SK-N-SH treated with all-trans-retinoic acid at 6 μM for 48 hours (cell line): ENCODE data around the gene TULP1.

Experiments
- ATAC-seq: fragments of 200-7000 bp; cut with Tn5 transposase; 3 replicates; pipeline ENCODE4 v1.9.1; 2020; ENCODE audit warnings: mild to moderate bottlenecking, moderate library complexity
- BACH2 ChIP-seq: fragments of 250-450 bp; sonication (Bioruptor Pico); IDR thresholded peaks from 2 replicates; pipeline ENCODE4 v1.9.0; 2021; ENCODE audit warnings: mild to moderate bottlenecking, borderline replicate concordance
- CSRNP3 ChIP-seq: fragments of 250-450 bp; sonication (Bioruptor Pico); IDR thresholded peaks from 2 replicates; pipeline ENCODE4 v1.5.1; 2021; ENCODE audit warnings: mild to moderate bottlenecking, moderate library complexity
- ESRRG ChIP-seq: fragments of 250-450 bp; sonication (Bioruptor Pico); IDR thresholded peaks from 2 replicates; pipeline ENCODE4 v1.6.1; 2021; ENCODE audit warnings: mild to moderate bottlenecking
- GLIS3 ChIP-seq: fragments of 250-450 bp; sonication (Bioruptor Pico); IDR thresholded peaks from 2 replicates; pipeline ENCODE4 v1.5.0; 2020; ENCODE audit warnings: mild to moderate bottlenecking, moderate library complexity
- ISL1 ChIP-seq: fragments of 250-450 bp; sonication (Bioruptor Pico); IDR thresholded peaks from 2 replicates; pipeline ENCODE4 v2.1.2; 2022; ENCODE audit warnings: mild to moderate bottlenecking, moderate library complexity
- PPARA ChIP-seq: fragments of 250-450 bp; sonication (Bioruptor Pico); IDR thresholded peaks from 2 replicates; pipeline ENCODE4 v1.5.0; 2020; ENCODE audit warnings: mild to moderate bottlenecking, borderline replicate concordance
- SNAI2 ChIP-seq: fragments of 250-450 bp; sonication (Bioruptor Pico); IDR thresholded peaks from 2 replicates; pipeline ENCODE4 v1.5.0; 2020; ENCODE audit warnings: mild to moderate bottlenecking, moderate library complexity
- TCF4 ChIP-seq: fragments of 250-450 bp; sonication (Bioruptor Pico); IDR thresholded peaks from 2 replicates; pipeline ENCODE4 v1.8.0; 2021; ENCODE audit warnings: mild to moderate bottlenecking, moderate library complexity, borderline replicate concordance
- TOX ChIP-seq: fragments of 250-450 bp; sonication (Bioruptor Pico); IDR thresholded peaks from 2 replicates; pipeline ENCODE4 v1.8.0; 2021; ENCODE audit warnings: mild to moderate bottlenecking, moderate library complexity, borderline replicate concordance
- TSHZ2 ChIP-seq: fragments of 250-450 bp; sonication (Bioruptor Pico); IDR thresholded peaks from 2 replicates; pipeline ENCODE4 v1.5.0; 2020; ENCODE audit warnings: mild to moderate bottlenecking, moderate library complexity
- ZC3H10 ChIP-seq: fragments of 250-450 bp; sonication (Bioruptor Pico); IDR thresholded peaks from 2 replicates; pipeline ENCODE4 v1.5.1; 2021; ENCODE audit warnings: mild to moderate bottlenecking, moderate library complexity
- ZFP3 ChIP-seq: fragments of 250-450 bp; sonication (Bioruptor Pico); IDR thresholded peaks from 2 replicates; pipeline ENCODE4 v1.5.0; 2020; ENCODE audit warnings: mild to moderate bottlenecking, moderate library complexity
- ZFP30 ChIP-seq: fragments of 450-650 bp; formaldehyde crosslinking; IDR thresholded peaks from 2 replicates; pipeline ENCODE4 v1.5.0; 2022; ENCODE audit warnings: mild to moderate bottlenecking, moderate library complexity
- ZNF565 ChIP-seq: fragments of 450-650 bp; formaldehyde crosslinking; conservative IDR thresholded peaks from 2 replicates; pipeline ENCODE4 v1.5.0; 2020; ENCODE audit warnings: low read depth, mild to moderate bottlenecking, moderate library complexity
- ZNF70 ChIP-seq: fragments of 450-650 bp; formaldehyde crosslinking; IDR thresholded peaks from 2 replicates; pipeline ENCODE4 v1.5.0; 2020; ENCODE audit warnings: mild to moderate bottlenecking, moderate library complexity
- TF ChIP-seq, protein P1 (sequence below): fragments of 250-450 bp; sonication (Bioruptor Pico); IDR thresholded peaks from 2 replicates; pipeline ENCODE4 v1.5.1; 2020; ENCODE audit warnings: low read depth, mild to moderate bottlenecking, moderate library complexity
- TF ChIP-seq, protein P2 (sequence below): fragments of 250-450 bp; sonication (Bioruptor Pico); IDR thresholded peaks from 2 replicates; pipeline ENCODE4 v1.8.0; 2020; ENCODE audit warnings: mild to moderate bottlenecking, moderate library complexity, borderline replicate concordance

Gene TULP1

GRCh38 chr6:35483062-35483461 lies 29.6 kb downstream of the TULP1 start (continued):
- TF ChIP-seq, protein P1, sequence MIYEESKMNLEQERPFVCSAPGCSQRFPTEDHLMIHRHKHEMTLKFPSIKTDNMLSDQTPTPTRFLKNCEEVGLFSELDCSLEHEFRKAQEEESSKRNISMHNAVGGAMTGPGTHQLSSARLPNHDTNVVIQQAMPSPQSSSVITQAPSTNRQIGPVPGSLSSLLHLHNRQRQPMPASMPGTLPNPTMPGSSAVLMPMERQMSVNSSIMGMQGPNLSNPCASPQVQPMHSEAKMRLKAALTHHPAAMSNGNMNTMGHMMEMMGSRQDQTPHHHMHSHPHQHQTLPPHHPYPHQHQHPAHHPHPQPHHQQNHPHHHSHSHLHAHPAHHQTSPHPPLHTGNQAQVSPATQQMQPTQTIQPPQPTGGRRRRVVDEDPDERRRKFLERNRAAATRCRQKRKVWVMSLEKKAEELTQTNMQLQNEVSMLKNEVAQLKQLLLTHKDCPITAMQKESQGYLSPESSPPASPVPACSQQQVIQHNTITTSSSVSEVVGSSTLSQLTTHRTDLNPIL (CRISPR knock-in tag) = no peak

- ATAC-seq = no peak
- TF ChIP-seq TOX (CRISPR knock-in tag) (no peak), CSRNP3 (no peak), TSHZ2 (CRISPR knock-in tag) (no peak), GLIS3 (CRISPR knock-in tag) (no peak), ZNF70 (CRISPR knock-in tag) (no peak)
- TF ChIP-seq, all 23 proteins: peak for 0
Observed at GRCh38 chr6:35481226-35481625, 31.5 kb downstream of the TULP1 start.

- ATAC-seq = no peak
- no peak for TF ChIP-seq ZC3H10 (CRISPR knock-in tag)
- no peak for TF ChIP-seq TCF4 (CRISPR knock-in tag)
- TF ChIP-seq ZNF70 (CRISPR knock-in tag) = no peak
- TF ChIP-seq SNAI2 (CRISPR knock-in tag) = no peak
Observed at GRCh38 chr6:35480176-35480575, 32.5 kb downstream of the TULP1 start.

GRCh38 chr6:35478259-35478658 lies 34.4 kb downstream of the TULP1 start:
- TF ChIP-seq PPARA (CRISPR knock-in tag) = no peak
- TF ChIP-seq CSRNP3 = no peak
- TF ChIP-seq, protein P2, sequence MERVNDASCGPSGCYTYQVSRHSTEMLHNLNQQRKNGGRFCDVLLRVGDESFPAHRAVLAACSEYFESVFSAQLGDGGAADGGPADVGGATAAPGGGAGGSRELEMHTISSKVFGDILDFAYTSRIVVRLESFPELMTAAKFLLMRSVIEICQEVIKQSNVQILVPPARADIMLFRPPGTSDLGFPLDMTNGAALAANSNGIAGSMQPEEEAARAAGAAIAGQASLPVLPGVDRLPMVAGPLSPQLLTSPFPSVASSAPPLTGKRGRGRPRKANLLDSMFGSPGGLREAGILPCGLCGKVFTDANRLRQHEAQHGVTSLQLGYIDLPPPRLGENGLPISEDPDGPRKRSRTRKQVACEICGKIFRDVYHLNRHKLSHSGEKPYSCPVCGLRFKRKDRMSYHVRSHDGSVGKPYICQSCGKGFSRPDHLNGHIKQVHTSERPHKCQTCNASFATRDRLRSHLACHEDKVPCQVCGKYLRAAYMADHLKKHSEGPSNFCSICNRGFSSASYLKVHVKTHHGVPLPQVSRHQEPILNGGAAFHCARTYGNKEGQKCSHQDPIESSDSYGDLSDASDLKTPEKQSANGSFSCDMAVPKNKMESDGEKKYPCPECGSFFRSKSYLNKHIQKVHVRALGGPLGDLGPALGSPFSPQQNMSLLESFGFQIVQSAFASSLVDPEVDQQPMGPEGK (CRISPR knock-in tag) = no peak
- TF ChIP-seq TCF4 (CRISPR knock-in tag) = no peak
- no peak for TF ChIP-seq ISL1 (CRISPR knock-in tag)
- TF ChIP-seq ZNF70 (CRISPR knock-in tag) = no peak
- no peak for TF ChIP-seq ZFP30 (CRISPR knock-in tag)
- ATAC-seq = no peak

GRCh38 chr6:35477551-35478179 lies 35.0 kb downstream of the TULP1 start:
- ATAC-seq = no peak
- TF ChIP-seq ISL1 (CRISPR knock-in tag) (no peak), CSRNP3 (no peak), BACH2 (CRISPR knock-in tag) (no peak), ZFP3 (no peak), ESRRG (CRISPR knock-in tag) (no peak), ZNF70 (CRISPR knock-in tag) (no peak), ZNF565 (CRISPR knock-in tag) (no peak), TOX (CRISPR knock-in tag) (no peak), SNAI2 (CRISPR knock-in tag) (no peak), TSHZ2 (CRISPR knock-in tag) (no peak)
- TF ChIP-seq, protein P2 (CRISPR knock-in tag) = no peak
